NCI-H82 (cell line): Measurements from ENCODE around the gene DGKG.
A peak's percentile ranks its signal among the peaks of the same experiment; 100 is the strongest.

Experiments
- DNase-seq: peaks from one replicate; lab custom pipeline; 2025; lab: John Stamatoyannopoulos, UW

DGKG gene

GRCh38 chr3:186239321-186239720 is 122.7 kb downstream of the DGKG start:
- DNase-seq, result peak; percentile 66

- no peak for DNase-seq
Observed at GRCh38 chr3:186237915-186238314, 124.1 kb downstream of the DGKG start.

- no peak for DNase-seq
Observed at GRCh38 chr3:186236357-186237020, 125.5 kb downstream of the DGKG start.

GRCh38 chr3:186235554-186235953 is 126.5 kb downstream of the DGKG start:
- DNase-seq, result no peak

- DNase-seq, result no peak
Observed at GRCh38 chr3:186234152-186234551, 127.9 kb downstream of the DGKG start.

GRCh38 chr3:186226482-186226881 is 135.6 kb downstream of the DGKG start:
- no peak for DNase-seq

- no peak for DNase-seq
Observed at GRCh38 chr3:186225603-186226002, 136.4 kb downstream of the DGKG start.

- no peak for DNase-seq
Observed at GRCh38 chr3:186224041-186224610, 137.9 kb downstream of the DGKG start.

- DNase-seq, result no peak
Observed at GRCh38 chr3:186223476-186223875, 138.6 kb downstream of the DGKG start.

GRCh38 chr3:186221760-186222378 is 140.2 kb downstream of the DGKG start:
- no peak for DNase-seq

GRCh38 chr3:186220911-186221645 is 141.0 kb downstream of the DGKG start:
- peak; percentile 27 for DNase-seq

- DNase-seq, result no peak
Observed at GRCh38 chr3:186220365-186220764, 141.7 kb downstream of the DGKG start.

GRCh38 chr3:186219211-186219638 is 142.8 kb downstream of the DGKG start:
- peak; percentile 33 for DNase-seq

GRCh38 chr3:186218421-186218820 is 143.6 kb downstream of the DGKG start:
- no peak for DNase-seq

GRCh38 chr3:186217820-186218164 is 144.2 kb downstream of the DGKG start:
- no peak for DNase-seq

- DNase-seq, result no peak
Observed at GRCh38 chr3:186216900-186217819, 144.9 kb downstream of the DGKG start.

GRCh38 chr3:186214670-186215069 is 147.4 kb downstream of the DGKG start:
- no peak for DNase-seq

GRCh38 chr3:186213946-186214345 is 148.1 kb downstream of the DGKG start:
- DNase-seq, result no peak

GRCh38 chr3:186212611-186213010 is 149.4 kb downstream of the DGKG start:
- DNase-seq, result no peak

- no peak for DNase-seq
Observed at GRCh38 chr3:186210852-186211500, 151.1 kb downstream of the DGKG start.
